ENCODE results near the gene GPR108.

DNA sequence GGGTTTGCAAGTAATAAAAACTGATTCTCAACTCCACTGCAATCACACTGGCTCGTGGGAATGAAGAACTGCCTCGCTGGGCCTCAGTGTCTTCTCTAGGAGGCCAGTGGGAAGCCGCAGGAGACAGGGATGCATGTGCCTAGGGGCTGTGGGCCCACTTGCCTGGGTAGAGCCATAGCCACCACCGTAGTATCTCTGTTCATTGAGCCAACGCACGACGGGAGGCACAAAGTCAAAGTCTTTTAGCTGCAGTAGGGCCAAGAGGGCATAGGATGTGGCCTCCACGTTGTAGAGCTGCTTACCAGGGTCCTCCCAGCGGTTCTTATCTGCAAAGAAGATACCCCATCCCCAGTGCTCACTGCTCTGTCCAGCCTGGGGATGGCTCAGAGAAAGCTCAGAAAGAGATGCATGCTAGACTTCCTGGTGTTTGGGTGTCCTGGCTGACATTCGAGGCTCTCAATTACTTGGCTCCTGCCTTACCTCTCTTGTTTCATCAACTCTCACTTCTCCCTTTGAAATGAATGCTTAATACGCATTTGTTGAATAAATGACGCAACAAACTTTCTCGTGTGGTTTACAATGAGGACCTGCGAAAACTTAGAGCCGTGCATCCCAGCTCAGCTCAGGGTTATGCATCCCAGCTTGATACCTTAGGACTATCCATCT is 51.3 kb downstream of the GPR108 start:
- TF ChIP-seq, protein P1, sequence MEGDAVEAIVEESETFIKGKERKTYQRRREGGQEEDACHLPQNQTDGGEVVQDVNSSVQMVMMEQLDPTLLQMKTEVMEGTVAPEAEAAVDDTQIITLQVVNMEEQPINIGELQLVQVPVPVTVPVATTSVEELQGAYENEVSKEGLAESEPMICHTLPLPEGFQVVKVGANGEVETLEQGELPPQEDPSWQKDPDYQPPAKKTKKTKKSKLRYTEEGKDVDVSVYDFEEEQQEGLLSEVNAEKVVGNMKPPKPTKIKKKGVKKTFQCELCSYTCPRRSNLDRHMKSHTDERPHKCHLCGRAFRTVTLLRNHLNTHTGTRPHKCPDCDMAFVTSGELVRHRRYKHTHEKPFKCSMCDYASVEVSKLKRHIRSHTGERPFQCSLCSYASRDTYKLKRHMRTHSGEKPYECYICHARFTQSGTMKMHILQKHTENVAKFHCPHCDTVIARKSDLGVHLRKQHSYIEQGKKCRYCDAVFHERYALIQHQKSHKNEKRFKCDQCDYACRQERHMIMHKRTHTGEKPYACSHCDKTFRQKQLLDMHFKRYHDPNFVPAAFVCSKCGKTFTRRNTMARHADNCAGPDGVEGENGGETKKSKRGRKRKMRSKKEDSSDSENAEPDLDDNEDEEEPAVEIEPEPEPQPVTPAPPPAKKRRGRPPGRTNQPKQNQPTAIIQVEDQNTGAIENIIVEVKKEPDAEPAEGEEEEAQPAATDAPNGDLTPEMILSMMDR (IDR thresholded peaks at IDR 0.05): no peak
- TF ChIP-seq POLR2A (IDR thresholded peaks at IDR 0.05): no peak

Data from heart left ventricle (tissue), 13 donors.